Loucy (cell line): ENCODE measurements around the gene FANCI.
A peak's percentile ranks its signal among the peaks of the same experiment; 100 is the strongest.

Source experiments
- H2AFZ ChIP-seq: fragments of 200-600 bp; sonication (generic); 2 replicates; pipeline ENCODE4 v1.6.0; 2016; ENCODE audit warnings: antibody characterized with exemption, mild to moderate bottlenecking, low read length, moderate library complexity
- H3F3A ChIP-seq: fragments of 200-600 bp; 2 replicates; pipeline ENCODE4 v1.6.0; 2016; ENCODE audit warnings: antibody characterized with exemption, low read depth, mild to moderate bottlenecking
- H3K27me3 ChIP-seq: fragments of 200-600 bp; sonication (generic); 2 replicates; pipeline ENCODE4 v1.6.1; 2014; ENCODE audit warnings: low read length, mild to moderate bottlenecking; ENCODE audit not compliant: insufficient read depth, poor library complexity, severe bottlenecking
- H3K36me3 ChIP-seq: fragments of 200-600 bp; sonication (generic); 2 replicates; pipeline ENCODE4 v1.6.1; 2016; ENCODE audit warnings: low read length; ENCODE audit not compliant: insufficient read depth
- H3K4me1 ChIP-seq: fragments of 200-600 bp; sonication (generic); 2 replicates; pipeline ENCODE4 v1.5.1; 2014; ENCODE audit warnings: low read length, mild to moderate bottlenecking; ENCODE audit not compliant: insufficient read depth, poor library complexity, severe bottlenecking
- H3K4me2 ChIP-seq: fragments of 200-600 bp; sonication (generic); 2 replicates; pipeline ENCODE4 v1.6.0; 2014; ENCODE audit warnings: antibody characterized with exemption, low read length, low read depth, mild to moderate bottlenecking; ENCODE audit not compliant: poor library complexity, severe bottlenecking
- H3K4me3 ChIP-seq: fragments of 200-600 bp; sonication (generic); 2 replicates; pipeline ENCODE4 v1.5.1; 2014; ENCODE audit warnings: low read length, mild to moderate bottlenecking, mixed read lengths; ENCODE audit not compliant: poor library complexity, severe bottlenecking
- H3K79me2 ChIP-seq: fragments of 200-600 bp; sonication (generic); 2 replicates; pipeline ENCODE4 v1.6.1; 2014; ENCODE audit warnings: low read length; ENCODE audit not compliant: insufficient read depth
- H3K9ac ChIP-seq: fragments of 200-600 bp; sonication (generic); 2 replicates; pipeline ENCODE4 v1.6.0; 2014; ENCODE audit warnings: mild to moderate bottlenecking, low read depth, low read length, moderate library complexity; ENCODE audit not compliant: poor library complexity, severe bottlenecking
- H3K9me2 ChIP-seq: fragments of 200-600 bp; sonication (generic); replicated peaks from 2 replicates; pipeline ENCODE4 v1.6.1; 2016; ENCODE audit warnings: low read depth, low read length, mixed read lengths
- H3K9me3 ChIP-seq: fragments of 200-600 bp; sonication (generic); 2 replicates; pipeline ENCODE4 v1.6.1; 2014; ENCODE audit warnings: mild to moderate bottlenecking, antibody characterized with exemption, low read length, low read depth; ENCODE audit not compliant: insufficient read depth
- H4K20me1 ChIP-seq: fragments of 200-600 bp; sonication (generic); 2 replicates; pipeline ENCODE4 v1.6.0; 2014; ENCODE audit warnings: antibody characterized with exemption, low read length, mild to moderate bottlenecking; ENCODE audit not compliant: insufficient read depth, poor library complexity, severe bottlenecking
- CTCF ChIP-seq: fragments of 200-600 bp; sonication (generic); conservative IDR thresholded peaks from 2 replicates; pipeline ENCODE4 v1.5.1; 2014; ENCODE audit warnings: mild to moderate bottlenecking, antibody characterized with exemption, low read length
- EZH2phosphoT487 ChIP-seq: fragments of 200-600 bp; IDR thresholded peaks from 2 replicates; pipeline ENCODE4 v1.6.1; 2018; ENCODE audit warnings: antibody characterized with exemption, mild to moderate bottlenecking, moderate library complexity, borderline replicate concordance

The FANCI gene

GRCh38 chr15:89338036-89338435 is 94.3 kb downstream of the FANCI start:
- H3K4me1 ChIP-seq, result peaks cover 14% of the 10 kb centered on the region
- no peaks in the 10 kb centered on the region for H3K27me3 ChIP-seq
- peak overlapping the region; percentile 60; the same call in 1 of the 2 replicates for H2AFZ ChIP-seq
- TF ChIP-seq CTCF (no peak), EZH2phosphoT487 (no peak)
- H3K4me3 ChIP-seq, result no peak overlapping the region
- H3K36me3 ChIP-seq, result no peaks in the 10 kb centered on the region
- H3K9me2 ChIP-seq, result no peaks in the 10 kb centered on the region
- H3F3A ChIP-seq, result no peaks in the 10 kb centered on the region
- H3K79me2 ChIP-seq, result peaks cover 14% of the 10 kb centered on the region
- H3K4me2 ChIP-seq, result no peak overlapping the region
- H3K9me3 ChIP-seq, result no peaks in the 10 kb centered on the region
- H4K20me1 ChIP-seq, result peaks cover 12% of the 10 kb centered on the region
- H3K9ac ChIP-seq, result no peak overlapping the region

GRCh38 chr15:89340573-89340972 is 96.8 kb downstream of the FANCI start:
- no peak overlapping the region for H3K4me2 ChIP-seq
- H3F3A ChIP-seq, result no peaks in the 10 kb centered on the region
- no peak overlapping the region for H3K9ac ChIP-seq
- no peaks in the 10 kb centered on the region for H3K27me3 ChIP-seq
- H3K4me3 ChIP-seq, result no peak overlapping the region
- no peaks in the 10 kb centered on the region for H3K9me2 ChIP-seq
- H4K20me1 ChIP-seq, result no peaks in the 10 kb centered on the region
- no peaks in the 10 kb centered on the region for H3K79me2 ChIP-seq
- no peak for TF ChIP-seq CTCF
- no peak for TF ChIP-seq EZH2phosphoT487
- peaks cover 14% of the 10 kb centered on the region for H3K4me1 ChIP-seq
- no peak overlapping the region for H2AFZ ChIP-seq
- no peaks in the 10 kb centered on the region for H3K9me3 ChIP-seq
- H3K36me3 ChIP-seq, result no peaks in the 10 kb centered on the region

- H3K9ac ChIP-seq, result no peak overlapping the region
- H3K9me2 ChIP-seq, result no peaks in the 10 kb centered on the region
- H3K36me3 ChIP-seq, result no peaks in the 10 kb centered on the region
- peaks cover 5% of the 10 kb centered on the region for H3K4me1 ChIP-seq
- H2AFZ ChIP-seq, result no peak overlapping the region
- no peaks in the 10 kb centered on the region for H3K27me3 ChIP-seq
- no peak overlapping the region for H3K4me3 ChIP-seq
- H3F3A ChIP-seq, result no peaks in the 10 kb centered on the region
- H4K20me1 ChIP-seq, result no peaks in the 10 kb centered on the region
- H3K9me3 ChIP-seq, result no peaks in the 10 kb centered on the region
- TF ChIP-seq CTCF (no peak), EZH2phosphoT487 (no peak)
- no peak overlapping the region for H3K4me2 ChIP-seq
- H3K79me2 ChIP-seq, result no peaks in the 10 kb centered on the region
Measured at GRCh38 chr15:89341316-89342005, 97.7 kb downstream of the FANCI start.
